ENCODE data around the gene PTHLH.

Gene PTHLH

DNA sequence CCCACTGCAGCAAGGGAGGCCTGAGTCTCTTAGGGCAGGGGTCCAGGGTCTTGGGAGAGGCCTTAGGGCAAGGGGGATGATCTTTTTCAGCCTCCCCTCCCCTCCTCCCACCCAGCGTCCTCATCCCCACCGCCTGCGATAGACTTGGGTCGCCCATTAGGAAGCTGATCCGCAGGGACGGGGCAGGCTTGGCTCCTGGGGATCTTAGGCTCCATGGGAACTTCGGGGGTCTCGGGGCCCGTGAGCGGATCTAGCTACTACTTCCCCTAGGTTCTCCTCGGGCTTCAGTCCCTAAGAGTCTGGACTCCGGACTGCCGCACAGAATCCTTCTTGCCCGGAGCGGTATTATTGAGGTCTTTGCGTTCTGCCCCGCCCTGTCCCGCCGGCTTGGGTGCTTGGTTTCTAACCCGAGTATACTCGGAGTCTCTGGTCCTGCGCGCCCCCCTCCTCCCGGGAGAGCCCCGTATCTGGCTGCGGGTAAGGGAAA is 2.2 kb upstream of the PTHLH start:
- DNase-seq (ENCODE audit: low read depth) = no peak

DNA sequence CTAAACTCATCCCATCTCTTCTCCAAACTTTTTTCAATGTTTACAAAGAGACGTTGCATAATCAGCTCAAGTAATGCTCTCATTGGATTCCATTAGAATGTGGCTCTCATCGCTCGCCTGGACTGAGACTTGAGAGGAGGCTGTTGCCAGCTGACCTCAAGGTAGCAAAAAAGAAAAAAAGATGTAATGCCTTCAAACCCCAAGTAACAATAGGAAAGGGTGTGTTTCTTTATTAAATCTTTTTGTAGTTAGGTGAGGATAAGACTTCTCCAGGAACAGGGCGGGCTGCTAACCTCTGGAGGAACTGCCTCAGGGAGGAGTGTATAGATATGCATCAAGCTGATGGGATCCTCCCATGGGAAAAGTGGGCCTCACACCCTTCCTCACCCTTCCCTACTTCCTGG is 956 bp upstream of the PTHLH start:
- DNase-seq (ENCODE audit: low read depth) = no peak

DNA sequence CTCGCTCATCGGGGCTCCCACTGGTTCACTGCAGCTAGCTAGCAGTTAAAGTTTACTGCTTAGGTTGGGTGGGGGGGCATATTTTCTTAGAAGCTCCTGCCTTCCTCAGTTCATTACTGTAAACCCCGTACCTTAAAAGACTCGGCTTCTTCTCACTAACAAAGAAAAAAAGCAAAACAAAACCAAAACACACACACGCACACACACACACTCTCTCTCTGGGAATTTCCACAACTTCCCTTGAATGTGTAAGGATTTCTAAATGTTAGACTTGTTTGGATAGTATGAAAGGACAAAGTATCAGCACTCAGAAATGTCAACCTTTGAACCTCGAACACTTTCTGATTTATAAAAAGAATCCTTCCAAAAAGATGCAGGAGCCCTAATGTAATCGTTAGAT is 927 bp downstream of the PTHLH start:
- no peak for DNase-seq (ENCODE audit: low read depth)

DNA sequence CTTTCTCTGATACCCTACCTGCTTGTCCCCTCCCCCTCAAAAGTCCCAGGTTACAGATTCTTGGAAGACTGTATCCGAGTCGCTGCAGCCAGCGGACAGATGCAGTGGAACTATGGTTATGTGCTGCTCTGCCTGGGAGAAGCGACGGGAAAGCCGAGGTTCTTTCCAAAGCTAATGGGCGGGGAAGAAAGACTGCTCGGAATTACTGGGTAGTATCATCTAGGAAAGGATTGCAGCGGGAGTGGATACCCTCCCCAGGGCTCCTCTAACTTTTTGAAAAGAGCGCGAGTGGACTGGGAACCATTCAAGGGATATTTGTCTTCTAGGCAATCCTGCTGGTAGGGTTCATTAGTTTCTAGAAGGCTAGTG is 1.4 kb downstream of the PTHLH start:
- DNase-seq (ENCODE audit: low read depth) = no peak

DNA sequence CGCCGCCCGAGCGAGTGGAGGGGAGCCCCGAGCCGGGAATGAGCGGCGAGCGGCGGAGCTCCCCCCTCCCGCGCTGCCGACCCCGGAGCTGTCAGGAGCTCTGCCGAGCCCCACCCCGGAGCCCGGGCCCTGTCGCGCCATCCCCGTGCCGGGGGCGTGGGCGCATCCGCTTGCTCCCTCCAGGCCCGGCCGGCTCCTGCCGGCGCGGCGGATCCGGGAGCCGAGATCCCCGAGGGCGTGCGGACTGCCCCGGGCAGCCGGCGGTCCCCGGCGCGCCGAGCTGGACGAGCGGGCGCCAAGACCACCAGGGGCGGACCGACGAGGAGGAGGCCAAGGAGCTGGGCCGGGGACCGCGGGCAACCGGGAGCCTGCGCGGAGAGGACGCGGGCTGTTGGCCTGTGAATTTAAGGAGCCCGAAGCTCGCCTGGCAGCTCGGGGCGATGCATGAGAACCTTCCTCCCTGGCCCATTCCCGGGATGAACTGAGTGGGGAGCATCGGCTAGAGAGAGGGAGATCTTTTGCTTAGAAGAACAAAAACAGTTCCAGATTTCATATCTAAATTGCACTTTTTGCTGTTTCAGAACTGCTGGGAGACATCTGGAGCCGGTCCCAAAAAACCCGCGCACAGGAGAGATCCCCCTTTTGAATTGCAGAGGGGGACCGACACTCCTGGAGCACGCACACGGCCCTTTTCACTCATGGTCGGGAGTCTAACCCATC is 2.0 kb downstream of the PTHLH start:
- DNase-seq (ENCODE audit: low read depth) = no peak

DNA sequence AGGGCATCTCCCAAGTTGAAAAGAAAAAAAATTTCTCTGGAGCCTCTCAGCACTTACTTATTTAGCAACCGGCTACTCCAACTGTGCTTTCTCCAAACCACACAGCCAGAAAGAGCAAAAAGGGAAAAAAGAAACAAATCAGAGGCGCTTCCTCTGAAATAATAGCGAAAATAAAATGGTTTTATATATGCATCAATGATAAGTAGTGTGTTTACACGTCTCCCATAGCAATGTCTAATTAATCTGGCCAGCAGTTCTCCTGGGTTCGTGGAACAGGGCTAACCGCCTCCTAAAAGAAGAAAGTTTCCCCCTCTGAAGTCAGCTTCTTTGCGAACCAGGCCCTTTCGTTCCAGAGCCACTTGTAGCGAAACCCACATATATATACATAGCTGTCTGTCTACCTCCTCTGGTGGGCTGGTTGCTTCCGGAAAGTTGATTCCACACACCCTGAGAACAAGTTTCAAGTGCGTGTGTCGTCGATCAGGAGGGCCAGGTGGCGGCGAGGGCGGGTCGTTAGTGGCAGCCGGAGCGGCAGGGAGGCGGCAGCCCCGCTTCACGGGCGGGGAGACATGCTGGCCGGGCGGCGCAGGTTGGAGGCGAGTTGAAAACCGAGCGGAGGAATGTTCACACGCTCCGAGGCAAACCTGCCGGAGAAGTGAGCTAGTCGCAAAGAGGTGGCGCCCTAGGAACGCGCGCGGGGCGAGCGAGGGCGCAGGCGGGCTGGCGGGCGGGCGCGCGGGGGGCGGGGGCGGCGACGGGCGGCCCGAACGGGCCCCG is 2.7 kb downstream of the PTHLH start:
- no peak for DNase-seq (ENCODE audit: low read depth)

DNA sequence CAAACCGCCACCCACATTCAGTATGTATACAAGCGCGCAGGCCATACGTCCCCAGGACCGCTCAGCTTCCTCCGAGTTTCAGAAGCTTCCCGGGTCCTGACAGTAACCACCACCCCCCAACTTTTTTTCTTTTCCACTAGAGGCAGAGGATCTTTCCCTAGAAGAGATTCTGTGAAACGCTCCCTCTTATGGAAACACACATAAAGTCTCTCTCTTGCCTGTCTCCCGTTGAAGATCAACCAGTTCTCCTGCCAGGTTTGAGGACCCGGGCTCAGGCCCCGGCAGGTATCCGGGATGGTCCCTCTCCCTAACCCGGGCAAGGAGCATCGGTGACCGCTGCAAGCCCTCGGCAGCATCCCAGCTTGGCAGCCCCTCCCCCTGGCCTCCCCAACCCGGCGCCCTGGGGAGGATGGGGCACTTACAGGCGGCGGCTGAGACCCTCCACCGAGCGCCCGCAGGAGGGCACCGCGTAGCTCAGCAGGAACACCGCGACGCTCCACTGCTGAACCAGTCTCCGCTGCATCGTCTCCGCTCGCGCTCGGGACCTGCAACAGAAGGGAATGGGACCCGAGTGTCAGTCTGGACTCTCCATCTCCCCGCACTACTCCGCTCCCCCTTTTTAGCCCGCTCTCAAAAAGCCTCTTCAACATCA is 3.4 kb downstream of the PTHLH start:
- DNase-seq (ENCODE audit: low read depth) = no peak

DNA sequence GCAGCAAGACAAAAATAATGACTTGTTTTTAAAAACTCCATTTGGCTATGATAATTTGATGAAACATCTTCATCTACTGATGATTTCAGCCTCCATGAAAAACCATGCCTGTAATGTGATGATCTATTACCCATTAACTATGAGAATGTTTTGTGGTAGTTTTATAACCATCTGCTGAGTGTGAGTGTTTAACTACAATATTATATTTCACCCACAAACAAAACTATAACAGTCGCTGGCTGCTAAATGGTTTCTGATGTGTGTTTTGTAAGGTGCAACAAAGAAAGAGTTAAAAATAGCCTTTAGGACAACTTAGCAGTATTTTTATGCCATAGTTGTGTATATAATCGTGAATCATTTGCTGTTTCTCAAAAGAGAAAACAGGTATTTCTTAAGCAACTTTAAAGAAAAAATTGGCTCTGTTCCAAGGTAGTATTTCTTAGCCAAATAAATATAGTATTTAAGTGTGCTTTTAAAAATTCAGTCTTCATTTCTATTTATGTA is 4.9 kb downstream of the PTHLH start:
- DNase-seq (ENCODE audit: low read depth) = no peak

DNA sequence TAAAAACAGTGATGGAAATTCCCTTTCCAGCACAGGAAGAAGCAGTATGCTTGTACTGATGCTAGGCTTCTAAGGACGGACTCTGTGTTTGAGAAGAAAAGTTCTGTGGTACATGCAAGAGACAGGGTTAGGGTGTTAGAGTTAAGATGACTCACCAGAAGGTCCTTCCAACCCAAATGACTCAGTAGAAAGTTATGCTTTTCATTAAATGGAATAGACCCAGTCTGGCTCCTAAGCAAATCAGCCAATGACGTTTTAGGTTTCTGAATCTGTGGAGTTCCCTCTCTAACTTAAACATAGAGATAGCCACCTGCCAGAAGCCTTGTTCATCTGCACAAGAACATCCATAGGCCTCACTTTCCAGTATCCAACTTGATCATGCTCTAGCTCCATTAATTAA is 5.7 kb downstream of the PTHLH start:
- peak; percentile 96 for DNase-seq (ENCODE audit: low read depth)

DNA sequence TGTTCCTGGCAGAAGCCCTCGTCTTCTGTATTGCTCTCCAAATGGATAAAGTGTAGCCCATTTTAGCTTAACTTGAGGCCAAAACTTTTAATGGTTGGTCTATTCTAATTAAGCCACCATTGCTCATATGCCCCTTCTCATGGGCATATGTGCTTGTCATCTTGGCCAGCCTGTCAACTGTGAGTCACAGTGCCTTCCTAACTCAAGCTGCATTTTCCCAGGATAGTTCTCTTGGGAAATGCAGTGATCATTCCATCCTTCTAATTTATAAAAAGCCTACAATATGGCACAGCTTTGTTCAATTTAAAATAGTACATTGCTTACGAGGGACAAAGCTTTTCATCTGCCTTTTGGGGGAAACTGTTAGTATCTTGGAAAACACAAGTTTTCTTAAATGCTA is 6.6 kb downstream of the PTHLH start:
- DNase-seq (ENCODE audit: low read depth) = no peak

DNA sequence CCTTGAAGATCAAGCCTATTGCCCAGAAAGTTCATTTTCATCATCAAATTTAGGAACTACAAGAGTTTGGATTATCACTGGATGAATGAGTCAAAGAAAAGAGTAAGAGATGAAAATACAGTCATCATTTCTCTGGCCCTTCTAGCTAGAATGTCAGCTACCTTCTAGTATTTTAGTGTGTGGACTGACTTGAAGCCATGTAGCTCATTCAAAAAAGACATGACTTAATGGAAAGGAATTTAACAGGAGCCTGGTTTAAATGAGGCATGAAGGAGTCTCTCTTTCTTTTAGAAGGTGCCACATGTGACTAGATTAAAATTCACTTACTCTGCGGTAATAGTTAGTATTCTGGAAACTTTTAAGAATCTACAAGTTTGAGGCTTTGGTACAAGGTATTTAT is 7.1 kb downstream of the PTHLH start:
- DNase-seq (ENCODE audit: low read depth) = no peak

DNA sequence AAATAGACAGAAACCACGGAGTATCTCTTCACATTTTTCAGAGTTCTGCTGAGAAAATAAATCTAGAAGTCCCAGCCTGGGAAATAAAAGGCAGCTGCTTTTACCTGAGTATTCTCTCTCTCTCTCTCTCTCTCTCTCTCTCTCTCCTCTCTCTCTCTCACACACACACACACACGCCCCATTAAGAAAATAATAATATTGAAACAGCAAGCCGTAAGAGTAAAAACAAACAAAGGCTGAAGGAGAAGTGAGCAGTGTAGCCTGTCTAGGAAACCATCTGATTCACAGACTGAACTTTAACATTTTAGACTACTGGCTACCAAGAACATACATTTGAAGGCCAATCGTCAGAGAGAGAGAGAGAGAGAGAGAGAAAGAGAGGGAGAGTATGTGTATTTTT is 8.4 kb downstream of the PTHLH start:
- DNase-seq (ENCODE audit: low read depth) = no peak

DNA sequence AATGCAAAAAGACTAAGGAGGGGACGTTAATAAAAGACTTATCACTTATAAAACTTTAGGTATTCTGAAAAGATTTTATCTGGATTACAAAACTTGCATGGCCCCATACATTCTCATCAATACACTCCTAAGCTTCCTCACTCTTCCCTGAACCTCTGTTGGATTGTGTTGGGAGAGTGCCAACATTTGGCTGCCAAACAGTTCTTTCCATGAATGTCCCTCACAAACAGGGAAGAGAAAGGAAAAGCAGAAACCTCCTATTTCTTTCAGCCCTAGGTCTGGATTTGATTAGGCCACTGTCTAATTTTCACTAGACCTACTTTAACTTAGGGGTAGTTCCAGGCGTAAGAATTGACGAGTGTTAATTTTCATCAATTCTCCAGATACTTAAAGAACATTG is 11.7 kb downstream of the PTHLH start:
- no peak for DNase-seq (ENCODE audit: low read depth)

DNA sequence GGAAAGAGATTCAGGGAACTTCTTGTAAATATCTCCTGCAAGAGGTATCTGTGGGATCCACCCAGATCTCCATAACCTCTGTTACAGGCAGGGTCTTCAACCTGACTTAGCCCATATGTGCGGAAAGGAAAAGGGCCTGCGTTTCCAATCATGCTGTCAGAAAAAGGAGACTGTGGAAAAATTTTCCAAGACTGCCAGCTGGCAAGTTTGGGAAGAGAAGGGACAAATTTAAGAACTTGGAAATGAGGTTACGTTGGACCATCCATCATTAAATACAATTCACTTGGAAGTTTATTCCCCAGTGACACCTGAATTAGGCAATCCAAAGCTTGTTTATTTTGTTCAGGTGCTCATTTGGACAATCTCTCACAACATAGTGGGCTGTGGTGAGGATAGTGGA is 13.9 kb downstream of the PTHLH start:
- no peak for DNase-seq (ENCODE audit: low read depth)

DNA sequence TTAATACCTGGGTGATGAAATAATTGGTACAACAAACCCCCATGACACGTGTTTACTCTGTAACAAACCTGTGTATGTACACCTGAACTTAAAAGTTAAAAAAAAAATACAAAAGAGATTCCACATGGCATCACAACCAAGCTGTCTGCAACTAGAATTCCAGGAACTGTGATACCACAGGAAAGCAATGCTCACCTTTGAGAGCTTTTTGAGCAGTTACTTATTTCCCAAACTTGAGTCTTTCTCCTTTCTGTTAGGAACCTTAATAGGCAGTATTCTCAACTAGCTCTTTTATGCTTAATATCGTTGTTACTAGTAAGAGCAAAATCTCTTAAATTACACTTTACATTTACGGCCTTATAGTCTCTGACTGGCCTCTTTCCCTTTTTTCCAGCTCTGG is 15.2 kb downstream of the PTHLH start:
- DNase-seq (ENCODE audit: low read depth) = no peak

DNA sequence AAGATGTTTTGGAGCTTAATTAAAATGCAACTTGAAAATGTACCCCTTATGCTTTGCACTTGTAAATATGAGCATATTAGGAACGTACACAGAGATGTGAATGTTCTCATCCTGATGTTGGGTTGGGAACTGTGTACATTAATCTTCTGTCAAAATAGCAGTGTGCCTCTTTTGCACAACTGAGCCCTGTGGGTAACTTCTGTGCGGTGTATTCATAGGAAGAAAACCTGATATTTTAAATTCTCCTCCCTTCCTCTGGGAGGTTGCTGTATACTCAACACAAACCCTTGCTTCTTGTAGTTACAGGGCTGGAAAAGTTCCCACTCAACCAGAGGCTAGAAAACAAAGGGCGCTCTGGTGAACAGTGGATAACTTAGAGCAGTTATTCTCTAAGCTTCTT is 18.7 kb downstream of the PTHLH start:
- no peak for DNase-seq (ENCODE audit: low read depth)

DNA sequence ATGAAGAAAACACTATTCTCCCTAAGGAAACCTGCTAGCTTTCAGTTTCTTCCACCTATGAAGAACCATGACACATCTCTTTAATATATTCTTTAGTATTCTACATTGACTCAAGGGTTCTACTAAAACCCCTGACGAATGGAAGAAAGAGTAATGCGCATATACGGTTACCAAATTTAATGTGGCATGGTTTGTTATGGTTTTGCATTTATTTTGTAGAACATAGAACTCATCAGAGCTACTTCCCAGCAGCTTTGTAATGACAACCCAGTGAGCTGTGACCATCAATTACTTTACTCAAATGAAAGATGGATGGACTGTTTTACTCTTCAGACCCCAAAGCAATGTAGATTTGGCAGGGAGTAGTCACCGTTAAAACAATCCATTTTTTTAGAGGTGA is 19.2 kb downstream of the PTHLH start:
- no peak for DNase-seq (ENCODE audit: low read depth)

DNA sequence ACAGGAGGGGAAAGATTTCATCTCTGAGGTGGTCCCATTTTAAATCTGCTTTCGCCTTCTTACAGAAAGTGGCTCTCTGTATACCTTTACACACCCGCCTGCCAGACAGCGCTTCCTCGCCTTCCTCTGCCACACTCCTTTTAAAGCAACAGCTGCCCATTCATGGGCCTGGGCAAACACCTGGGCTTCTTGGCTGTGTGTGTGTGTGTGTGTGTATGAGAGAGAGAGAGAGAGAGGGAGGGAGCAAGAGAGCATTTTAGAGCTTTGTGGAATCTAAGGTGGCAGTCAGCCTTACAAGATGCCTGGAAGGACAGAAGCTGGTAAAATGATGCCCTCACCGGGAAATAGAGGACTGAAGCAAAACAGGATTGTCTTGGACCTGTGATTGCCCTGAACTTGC is 20.0 kb downstream of the PTHLH start:
- DNase-seq (ENCODE audit: low read depth) = no peak

DNA sequence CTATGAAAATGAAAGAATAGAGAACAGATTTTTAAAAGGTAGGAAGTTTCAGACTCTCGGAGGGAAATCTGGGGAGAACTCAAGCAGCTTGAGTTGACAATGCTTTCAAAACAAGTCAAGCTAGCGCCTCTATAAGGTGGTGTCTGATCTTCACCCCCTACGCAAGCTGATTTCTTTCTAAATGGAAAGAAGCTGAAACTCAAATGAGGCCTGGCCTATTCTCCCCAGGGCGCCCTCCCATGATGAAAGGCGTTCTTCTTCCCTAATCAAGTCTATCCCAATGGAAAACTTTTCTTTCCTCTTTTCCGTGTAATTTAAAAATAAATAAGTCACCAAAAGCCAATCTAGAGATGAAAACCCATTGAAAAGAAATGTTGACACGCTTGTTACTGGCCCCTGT is 20.6 kb downstream of the PTHLH start:
- no peak for DNase-seq (ENCODE audit: low read depth)

DNA sequence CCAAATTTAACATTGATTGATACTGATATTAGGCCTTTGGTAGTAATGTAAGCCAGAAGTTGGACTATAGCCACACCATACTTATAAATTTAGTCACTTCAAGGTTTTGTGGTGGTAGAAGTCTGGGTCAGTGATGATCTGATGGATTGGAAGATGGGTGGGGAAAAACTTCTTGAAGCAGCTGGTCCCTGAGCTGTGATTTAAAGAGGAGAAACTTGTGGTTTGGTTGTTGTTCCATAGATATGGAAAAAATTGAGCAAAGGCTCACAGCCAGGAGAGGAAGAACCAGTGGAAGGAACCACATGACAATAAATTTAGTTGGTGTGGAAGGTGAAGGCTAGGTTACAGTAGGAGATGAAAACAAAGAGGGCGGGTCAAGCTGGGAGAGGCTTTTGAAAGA is 26.1 kb downstream of the PTHLH start:
- no peak for DNase-seq (ENCODE audit: low read depth)

DNA sequence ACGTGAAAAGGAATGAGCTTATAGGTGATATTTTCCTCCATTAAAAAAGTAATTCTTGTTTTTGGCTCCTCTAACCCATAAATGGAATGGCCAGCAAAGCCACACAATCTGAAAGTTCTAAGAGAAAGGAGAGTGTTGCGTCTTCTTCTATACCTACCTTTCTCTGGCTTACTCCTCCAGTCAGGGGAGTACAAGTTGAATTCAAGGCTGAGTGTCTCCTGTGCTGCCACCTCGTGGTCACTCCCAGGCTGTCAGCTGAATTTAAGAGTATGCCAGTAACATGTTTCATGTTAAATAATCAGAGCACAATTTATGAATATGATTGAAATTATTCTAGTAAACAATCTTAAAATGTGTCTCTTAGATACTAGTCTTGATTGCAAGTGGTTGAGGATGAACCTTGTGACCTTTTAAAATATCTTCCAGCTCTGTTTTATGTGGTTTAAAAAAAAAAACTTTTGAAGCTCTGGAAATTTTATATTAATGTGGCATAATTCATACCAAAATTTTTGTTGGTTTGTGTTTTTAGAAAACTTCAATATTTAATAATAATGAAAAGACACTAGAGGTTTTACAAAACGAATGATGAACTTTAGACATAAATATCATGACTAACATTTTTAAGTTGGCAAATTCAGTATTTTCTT is 31.7 kb downstream of the PTHLH start:
- DNase-seq (ENCODE audit: low read depth) = peak; percentile 84

DNA sequence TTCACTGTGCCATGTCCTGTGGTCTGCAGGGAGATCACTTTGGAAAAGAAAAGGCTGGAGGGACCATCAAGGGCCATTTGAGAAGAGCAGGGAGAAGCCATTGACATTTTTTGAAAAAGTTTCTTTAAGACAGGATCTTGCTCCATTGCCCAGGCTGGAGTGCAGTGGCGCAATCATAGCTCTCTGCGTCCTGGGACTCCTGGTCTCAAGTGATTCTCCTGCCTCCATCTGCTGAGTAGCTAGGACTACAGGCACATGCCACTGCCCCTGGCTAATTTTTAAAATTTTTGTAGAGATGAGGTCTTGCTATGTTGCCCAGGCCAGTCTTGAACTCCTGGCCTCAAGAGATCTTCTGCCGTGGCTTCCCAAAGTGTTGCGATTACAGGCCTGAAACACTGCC is 32.3 kb downstream of the PTHLH start:
- no peak for DNase-seq (ENCODE audit: low read depth)

DNA sequence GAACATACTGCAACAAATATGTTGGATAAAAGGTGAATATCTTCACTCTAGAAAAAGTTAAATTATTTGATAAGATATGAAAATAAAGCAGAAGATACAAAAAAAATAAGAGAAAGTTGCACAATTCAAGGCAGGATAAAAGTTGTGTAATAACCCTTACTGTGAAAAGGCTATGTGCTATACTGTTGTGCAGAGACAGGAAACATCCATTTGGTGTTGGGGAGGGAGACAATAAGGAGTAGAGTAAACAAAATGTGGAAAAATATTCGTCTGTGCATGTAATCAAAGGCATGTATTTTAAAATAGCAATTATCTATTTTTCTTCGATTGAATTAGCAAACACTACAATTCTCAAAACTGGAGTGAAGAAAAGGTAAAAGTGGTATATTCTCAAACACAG is 34.8 kb downstream of the PTHLH start:
- DNase-seq (ENCODE audit: low read depth) = no peak
